Measurements from ENCODE around the gene LBX1.

- TF ChIP-seq POLR2AphosphoS5 (IDR thresholded peaks at IDR 0.05) (no peak), EP300 (IDR thresholded peaks at IDR 0.05) (no peak), CTCF (IDR thresholded peaks at IDR 0.05) (no peak), POLR2A (IDR thresholded peaks at IDR 0.05) (no peak)
Observed at GRCh38 chr10:101266381-101267289, 37.4 kb upstream of the LBX1 start.

Data from sigmoid colon (tissue), 4 donors.